SK-MEL-5 (cell line): ENCODE data around the gene FGFR2. TPM values are rescaled to one million over a fixed set of nuclear protein-coding genes. Genes with fewer than 3 reads are reported as not detected.
A peak's percentile ranks its signal among the peaks of the same experiment; 100 is the strongest.

ENCODE experiments used
- DNase-seq: peaks from one replicate; pipeline ENCODE4 v3.0.0-alpha.2; 2016; ENCODE audit warnings: low read depth, low spot score
- in situ Hi-C: cut with HindIII; loops from 2 replicates; pipeline ENCODE4 v1.10.0; 2016; ENCODE audit warnings: low sequenced_read_pairs, high pct_unique_total_duplicates, low pct_unique_long_range_greater_than_20kb
- total RNA-seq: library from RNA; depleted of rRNA; stranded (reverse); fragments of >200 nt; shearing (Covaris generic); gene quantifications from 2 replicates; pipeline ENCODE4 v1.2.3, GENCODE V29; 2014

The FGFR2 gene
- total RNA-seq, 1 experiment from 2014 or later, result 1.2 TPM

DNA sequence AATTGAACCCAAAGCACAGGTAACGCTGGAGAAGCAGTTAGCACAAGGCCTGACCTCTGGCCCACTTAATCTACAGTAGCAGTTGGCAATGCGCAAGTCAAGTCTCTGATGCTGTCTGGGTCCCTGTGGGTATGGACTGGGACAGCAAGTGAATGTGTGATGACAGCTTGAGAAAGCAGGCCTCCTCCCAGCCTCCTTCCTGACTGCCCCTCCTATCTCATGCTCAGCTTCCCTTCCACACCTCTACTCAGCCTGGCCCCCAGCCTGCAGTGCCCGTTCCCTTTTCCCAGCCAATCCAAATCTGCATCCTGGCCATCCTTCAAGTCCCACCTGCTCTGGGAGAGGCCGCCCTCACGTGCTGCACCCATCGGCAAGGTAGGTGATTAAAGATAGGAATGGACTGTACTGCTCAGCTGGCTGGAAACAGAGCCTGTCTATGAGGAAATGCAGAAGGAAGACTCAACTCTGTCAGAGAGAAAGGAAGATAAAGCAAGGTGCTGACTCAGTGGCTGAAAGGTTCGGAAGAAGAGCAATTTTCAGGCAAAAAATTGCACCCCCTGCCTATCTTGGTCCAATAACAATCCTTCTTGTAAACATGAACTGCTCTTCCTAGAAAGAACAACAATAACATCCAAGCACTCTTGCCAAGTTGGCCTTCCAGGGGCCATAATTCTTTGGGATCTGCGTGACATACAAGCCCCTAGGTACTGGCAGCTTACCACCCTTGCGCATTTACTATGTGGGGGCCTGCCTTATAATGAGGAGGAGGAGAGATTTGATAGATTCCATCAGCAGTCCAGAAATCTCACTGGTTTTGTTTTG is 16.6 kb upstream of the FGFR2 start:
- in situ Hi-C loops, result no loop called here
- DNase-seq, result no peak

- in situ Hi-C loops, result no loop called here
- DNase-seq, result no peak
These were observed 15.2 kb upstream of the FGFR2 start for GRCh38 chr10:121613456-121613855.

DNA sequence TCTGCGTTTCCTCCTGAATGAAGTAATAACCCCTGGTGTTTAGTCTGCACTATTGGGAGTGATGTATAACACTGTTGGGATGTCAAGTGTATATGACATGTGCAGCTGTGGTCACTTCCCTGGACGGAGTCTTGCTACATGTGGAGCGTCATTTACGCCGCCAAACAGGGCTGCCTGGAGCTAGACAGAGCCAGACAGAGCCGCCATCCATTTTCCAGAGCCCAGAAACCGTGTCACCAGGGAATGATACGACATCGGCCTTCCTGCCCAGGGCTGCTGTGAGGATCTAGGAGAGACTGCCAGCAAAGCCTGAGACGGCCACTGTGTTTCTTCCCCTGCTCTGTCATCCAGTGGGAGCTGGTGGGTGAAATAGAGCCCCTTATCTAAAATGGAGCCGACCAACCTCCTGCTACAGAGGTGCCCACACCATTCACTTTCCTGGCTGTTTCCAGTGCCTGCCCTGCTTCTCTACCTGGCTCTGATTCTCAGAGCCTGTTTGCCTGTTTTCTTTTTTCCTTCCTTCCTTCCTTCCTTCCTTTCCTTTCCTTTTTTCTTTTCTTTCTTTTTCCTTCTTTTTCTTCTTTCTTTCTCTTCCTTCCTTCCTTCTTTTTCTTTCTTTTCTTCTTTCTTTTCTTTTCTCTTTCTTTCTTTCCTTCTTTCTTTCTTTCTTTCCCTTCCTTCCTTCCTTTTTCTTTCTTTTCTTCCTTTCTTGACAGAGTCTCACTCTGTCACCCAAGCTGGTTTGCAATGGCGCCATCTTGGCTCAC is 13.3 kb upstream of the FGFR2 start:
- DNase-seq, result no peak
- in situ Hi-C loops, result no loop called here

DNA sequence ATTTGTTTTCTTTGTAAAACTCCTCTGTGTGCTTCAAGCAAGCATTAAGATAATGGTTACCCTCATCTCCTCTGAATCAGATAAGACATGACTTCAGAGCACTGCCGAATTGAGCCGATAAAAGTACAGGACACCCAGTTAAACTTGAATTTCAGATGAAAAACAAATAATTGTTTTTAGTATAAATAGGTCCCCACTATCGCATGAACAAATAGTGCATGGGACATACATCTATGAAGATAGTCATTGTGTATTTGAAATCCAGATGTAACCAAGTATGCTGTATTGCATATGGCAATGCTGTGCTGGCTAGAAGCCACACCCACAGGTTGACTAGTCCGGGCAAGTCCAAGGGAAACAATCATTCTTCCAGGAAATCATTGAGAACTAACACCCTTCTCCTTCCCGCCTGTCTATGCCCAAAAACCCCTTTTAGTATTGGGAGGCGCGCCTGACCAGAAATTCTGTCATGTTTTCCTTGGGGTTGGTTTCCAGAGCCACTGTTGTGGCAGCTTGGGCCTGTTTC is 12.6 kb upstream of the FGFR2 start:
- DNase-seq, result no peak
- in situ Hi-C loops, result no loop called here

- no peak for DNase-seq
- in situ Hi-C loops, result no loop called here
These were observed 11.5 kb upstream of the FGFR2 start for GRCh38 chr10:121609426-121610380.

- in situ Hi-C loops, result no loop called here
- DNase-seq, result peak; percentile 13
These were observed 10.4 kb upstream of the FGFR2 start for GRCh38 chr10:121608469-121609190.

- no peak for DNase-seq
- in situ Hi-C loops, result no loop called here
These were observed 9.2 kb upstream of the FGFR2 start for GRCh38 chr10:121607310-121608055.

- DNase-seq, result no peak
- in situ Hi-C loops, result no loop called here
These were observed 7.5 kb upstream of the FGFR2 start for GRCh38 chr10:121605708-121606107.

- DNase-seq, result no peak
- in situ Hi-C loops, result no loop called here
These were observed 3.2 kb upstream of the FGFR2 start for GRCh38 chr10:121601458-121601857.

DNA sequence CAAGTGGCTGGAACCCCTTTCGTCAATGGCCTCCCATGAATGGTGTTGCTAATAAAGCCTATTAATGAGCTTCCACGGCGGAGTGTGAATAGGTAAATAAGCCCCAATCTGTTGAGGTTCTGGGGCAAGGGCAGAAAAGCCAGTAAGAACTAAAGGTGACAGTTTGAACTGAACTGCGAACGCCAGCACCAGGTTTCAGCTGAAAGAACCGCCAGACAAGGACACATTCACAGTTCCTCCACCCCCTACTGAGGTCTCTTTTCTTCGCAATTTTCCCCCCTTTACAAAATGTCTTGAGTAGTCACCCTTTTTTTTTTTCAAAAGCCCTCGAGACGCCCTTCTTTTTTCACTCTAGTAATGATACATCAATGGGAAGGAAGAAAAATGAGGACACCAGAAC is 2.4 kb upstream of the FGFR2 start:
- in situ Hi-C loops, result no loop called here
- no peak for DNase-seq

DNA sequence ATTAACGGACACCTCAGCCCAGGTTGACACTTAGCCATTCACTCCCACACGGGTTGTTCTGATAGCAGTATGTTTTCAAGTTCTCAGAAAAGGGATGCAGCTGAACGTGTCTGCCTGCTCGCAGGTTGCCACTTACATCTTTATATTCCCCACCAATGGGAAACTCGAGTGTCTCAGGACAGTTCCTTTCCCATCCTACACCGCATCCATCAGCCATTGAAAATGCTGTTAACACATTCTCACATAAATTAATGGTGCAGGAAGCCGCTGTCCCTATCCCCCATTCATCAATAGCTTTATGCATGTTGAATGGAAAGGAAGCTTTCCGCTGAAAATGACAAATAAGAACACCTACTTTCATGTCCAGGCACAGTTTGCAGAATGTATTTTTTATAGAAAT is 1.7 kb upstream of the FGFR2 start:
- in situ Hi-C loops, result no loop called here
- DNase-seq, result no peak

DNA sequence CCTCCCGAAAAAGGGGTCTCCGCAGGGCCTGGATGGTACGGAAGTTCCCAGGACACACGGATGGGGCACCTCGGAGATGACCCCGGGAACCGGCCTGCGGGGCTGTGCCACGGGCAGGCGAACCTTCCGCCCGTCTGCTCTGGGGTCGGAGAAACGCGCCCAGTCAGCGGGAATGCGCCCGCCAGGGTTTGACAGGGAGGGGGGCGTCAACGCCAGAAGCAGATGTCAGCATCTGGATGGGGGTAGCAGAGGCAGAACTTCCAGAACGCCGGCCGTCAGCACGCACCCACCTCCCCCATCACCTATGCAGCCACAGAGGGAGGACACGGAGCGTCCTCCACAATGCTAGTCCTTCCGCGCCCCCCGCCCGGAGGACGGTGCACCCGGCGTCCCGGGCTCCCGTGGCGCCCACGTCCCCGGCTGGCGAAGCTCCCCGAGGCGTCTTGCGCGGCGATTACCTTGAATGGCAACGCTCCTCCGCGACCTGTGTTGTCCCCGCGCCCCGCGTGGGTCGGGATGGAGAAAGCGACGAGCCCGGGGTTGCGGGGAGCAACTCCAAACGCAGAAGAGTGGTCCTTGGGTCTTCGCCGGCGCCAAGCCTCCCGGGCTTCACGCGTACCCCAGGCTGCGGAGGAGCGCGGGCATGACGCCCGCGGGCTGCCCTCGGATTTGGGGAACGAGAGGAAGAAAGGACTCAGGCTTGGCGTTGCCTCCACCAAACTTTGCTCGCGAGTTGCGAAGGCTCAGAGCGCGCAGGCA is 561 bp downstream of the FGFR2 start:
- in situ Hi-C loops, result no loop called here
- DNase-seq, result no peak

GRCh38 chr10:121596689-121597503 is 1.3 kb downstream of the FGFR2 start:
- in situ Hi-C loops, result no loop called here
- no peak for DNase-seq

DNA sequence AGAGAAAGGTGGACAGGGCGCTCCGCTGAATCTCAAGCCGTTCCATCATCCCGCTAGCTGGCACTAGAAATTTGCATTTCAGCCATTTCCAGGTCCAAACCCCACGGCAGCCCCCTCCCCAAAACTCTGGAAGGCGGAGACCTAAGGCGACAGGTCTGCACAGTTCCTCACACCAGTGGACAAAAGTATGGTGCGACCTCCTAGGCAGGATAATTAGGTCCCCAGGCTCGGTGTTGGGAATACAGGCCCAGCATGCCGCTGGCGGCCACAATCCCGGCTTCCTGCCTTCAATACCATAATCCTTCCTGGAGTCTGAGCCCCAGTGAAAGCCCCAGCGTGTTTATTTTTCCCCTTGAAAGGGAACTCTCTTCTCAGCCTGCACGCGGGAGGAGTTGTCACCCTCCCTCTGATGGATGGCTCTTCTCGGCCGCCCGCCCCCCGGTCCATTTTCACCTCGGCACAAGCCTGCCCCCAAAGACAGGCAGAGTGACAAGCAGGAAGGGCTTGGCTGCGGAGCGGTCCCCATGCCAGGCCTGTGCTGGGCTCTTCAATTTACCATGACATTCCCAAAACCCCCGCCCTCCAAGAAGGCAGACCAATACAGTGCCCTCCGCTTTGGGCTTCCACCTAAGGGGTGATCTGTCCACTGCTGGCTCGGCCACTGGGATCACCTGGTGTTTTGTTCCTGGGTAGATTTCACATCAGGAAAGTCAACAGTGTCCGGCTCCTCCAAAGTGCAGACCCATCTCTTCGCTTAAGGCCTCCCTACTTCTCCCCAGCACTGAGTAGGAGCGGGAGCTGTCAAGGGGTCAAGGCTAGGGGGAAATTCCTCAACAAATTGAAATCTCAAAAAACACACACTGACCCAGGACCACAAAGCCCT is 2.2 kb downstream of the FGFR2 start:
- DNase-seq, result no peak
- in situ Hi-C loops, result no loop called here
